K562 (cell line): ENCODE data around the gene STAT4. TPM values are rescaled to one million over a fixed set of nuclear protein-coding genes. Genes with fewer than 3 reads are reported as not detected.

Experiments used
- ATF7 ChIP-seq: fragments of 450-650 bp; IDR thresholded peaks from 2 replicates; pipeline ENCODE4 v1.7.1; 2014; ENCODE audit warnings: mild to moderate bottlenecking, moderate library complexity
- C11orf30 ChIP-seq: fragments of 450-650 bp; IDR thresholded peaks from 2 replicates; pipeline ENCODE4 v1.6.1; 2016; ENCODE audit warnings: low read depth, mild to moderate bottlenecking
- ERF ChIP-seq: fragments of 450-650 bp; formaldehyde crosslinking; IDR thresholded peaks from 2 replicates; pipeline ENCODE4 v1.4.0; 2020; ENCODE audit warnings: mild to moderate bottlenecking, mixed read lengths
- FOXJ3 ChIP-seq: sonication (generic); formaldehyde crosslinking; IDR thresholded peaks from 2 replicates; pipeline ENCODE4 v1.4.0; 2020; ENCODE audit warnings: mild to moderate bottlenecking, missing genetic modification reagents
- HDAC1 ChIP-seq, 2 experiments: fragments of 450-650 bp; IDR thresholded peaks; 2 replicates each; pipeline ENCODE4 v1.6.1; 2016 to 2017; ENCODE audit warnings: inconsistent platforms in 1 of 2, mild to moderate bottlenecking in 1 of 2, moderate library complexity in 1 of 2
- HINFP ChIP-seq: fragments of 450-650 bp; conservative IDR thresholded peaks from 2 replicates; pipeline ENCODE4 v1.6.1; 2016; ENCODE audit warnings: missing genetic modification characterization, low read depth, mild to moderate bottlenecking, control low read depth, missing compliant biosample characterization
- HMGXB4 ChIP-seq: sonication (generic); formaldehyde crosslinking; IDR thresholded peaks from 2 replicates; pipeline ENCODE4 v1.8.1; 2023; ENCODE audit warnings: mild to moderate bottlenecking, missing genetic modification reagents
- IFI16 ChIP-seq: fragments of 250-450 bp; sonication (Bioruptor Pico); IDR thresholded peaks from 2 replicates; pipeline ENCODE4 v2.1.2; 2022; ENCODE audit warnings: mild to moderate bottlenecking, inconsistent platforms
- KHSRP ChIP-seq: fragments of 450-650 bp; IDR thresholded peaks from 2 replicates; pipeline ENCODE4 v1.6.1; 2017
- NFRKB ChIP-seq: fragments of 450-650 bp; IDR thresholded peaks from 2 replicates; pipeline ENCODE4 v1.6.1; 2016; ENCODE audit warnings: low read depth
- RREB1 ChIP-seq: fragments of 250-450 bp; sonication (Bioruptor Pico); IDR thresholded peaks from 2 replicates; pipeline ENCODE4 v1.4.0; 2020
- XRCC4 ChIP-seq: IDR thresholded peaks from one replicate; pipeline ENCODE4 v1.6.1; 2011; ENCODE audit not compliant: insufficient read depth, insufficient read length; ENCODE audit errors: extremely low read depth
- ZNF143 ChIP-seq: sonication (generic); formaldehyde crosslinking; IDR thresholded peaks from 2 replicates; pipeline ENCODE4 v1.9.0; 2022; ENCODE audit warnings: mild to moderate bottlenecking, missing genetic modification reagents
- ZNF431 ChIP-seq: sonication (generic); formaldehyde crosslinking; IDR thresholded peaks from 2 replicates; pipeline ENCODE4 v1.8.0; 2022; ENCODE audit warnings: mild to moderate bottlenecking, missing genetic modification reagents
- ZNF764 ChIP-seq: fragments of 250-450 bp; sonication (Bioruptor Pico); IDR thresholded peaks from 2 replicates; pipeline ENCODE4 v1.4.0; 2020; ENCODE audit warnings: low read depth, mild to moderate bottlenecking, moderate library complexity
- ZSCAN32 ChIP-seq: fragments of 450-650 bp; formaldehyde crosslinking; IDR thresholded peaks from 2 replicates; pipeline ENCODE4 v1.4.0; 2020; ENCODE audit warnings: mild to moderate bottlenecking, moderate library complexity
- polyA plus RNA-seq, 8 experiments: library from polyadenylated mRNA; depleted of rRNA in 4 of 8; stranded (reverse) in 5 of 8; unstranded in 3 of 8; fragments of >200 nt; fragmentation: Nextera tagmentation in 2 of 8; fragmentation: Illumina TruSeq in 1 of 8; extraction: Ambion mirVana in 2 of 8; extraction: Trizol in 1 of 8; gene quantifications; 2 replicates each; pipeline versions ENCODE4 v1.2.1 to v1.2.3, GENCODE V29; 2011 to 2014; ENCODE audit warnings: inconsistent platforms in 1 of 8, missing spikeins in 1 of 8
- total RNA-seq, 7 experiments: library from RNA; depleted of rRNA in 6 of 7; stranded (reverse); fragments of >200 nt in 6 of 7; fragmentation: Illumina TruSeq in 2 of 7; extraction: Trizol in 2 of 7; gene quantifications; 2 replicates each; pipeline versions ENCODE4 v1.2.1 to v1.2.3, GENCODE V29; 2011 to 2021; ENCODE audit warnings: low replicate concordance in 1 of 7
- TF ChIP-seq, protein P1 (sequence below): fragments of 450-650 bp; IDR thresholded peaks from 2 replicates; pipeline ENCODE4 v1.6.1; 2016; ENCODE audit warnings: antibody characterized with exemption
- TF ChIP-seq, protein P2 (sequence below): fragments of 450-650 bp; conservative IDR thresholded peaks from 2 replicates; pipeline ENCODE4 v1.6.1; 2016; ENCODE audit warnings: missing genetic modification characterization, low read depth, mild to moderate bottlenecking, missing compliant biosample characterization, moderate library complexity

The STAT4 gene
- total and polyA plus RNA-seq, 9 of the 15 experiments (the other 6 are each of a cell fraction or from before 2014, with no cell fraction given) = 0.01 to 0.06 (median 0.03) TPM; not detected in 6

DNA sequence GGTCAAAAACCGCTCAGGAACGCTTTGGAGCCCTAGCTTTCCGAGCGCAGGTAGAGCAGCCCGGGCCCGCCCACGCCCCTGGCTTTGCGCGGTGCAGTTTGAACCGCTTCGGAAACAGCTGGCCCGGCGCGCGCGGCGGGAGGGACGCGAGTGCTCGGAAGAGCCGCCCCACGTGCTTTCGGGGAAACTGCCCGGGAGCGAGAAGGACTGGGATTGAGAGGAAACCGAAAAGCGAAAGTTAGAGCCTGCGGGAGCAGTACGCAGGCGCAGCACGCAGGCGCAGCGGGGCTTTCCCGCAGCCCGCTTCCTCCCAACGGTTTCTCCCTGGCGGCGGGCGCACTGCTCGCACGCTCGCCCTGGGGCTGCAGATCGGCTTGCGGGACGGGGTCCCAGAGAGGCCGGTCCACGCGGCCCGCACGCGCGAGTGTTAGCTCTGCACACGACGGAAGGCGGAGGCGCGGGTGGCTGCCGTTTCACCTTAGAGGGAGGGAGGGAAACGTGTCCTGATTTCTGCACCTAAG, 130.5 kb downstream of the STAT4 start (continued):
- TF ChIP-seq XRCC4 = no peak
- TF ChIP-seq HDAC1 (IDR thresholded peaks at IDR 0.05) = peak in 1 of 2 experiments; percentile 98; a peak in 3 of 4 replicates
- TF ChIP-seq HINFP (tag) = no peak
- TF ChIP-seq NFRKB = no peak; the same call in 1 of the 2 replicates
- TF ChIP-seq, protein P1, sequence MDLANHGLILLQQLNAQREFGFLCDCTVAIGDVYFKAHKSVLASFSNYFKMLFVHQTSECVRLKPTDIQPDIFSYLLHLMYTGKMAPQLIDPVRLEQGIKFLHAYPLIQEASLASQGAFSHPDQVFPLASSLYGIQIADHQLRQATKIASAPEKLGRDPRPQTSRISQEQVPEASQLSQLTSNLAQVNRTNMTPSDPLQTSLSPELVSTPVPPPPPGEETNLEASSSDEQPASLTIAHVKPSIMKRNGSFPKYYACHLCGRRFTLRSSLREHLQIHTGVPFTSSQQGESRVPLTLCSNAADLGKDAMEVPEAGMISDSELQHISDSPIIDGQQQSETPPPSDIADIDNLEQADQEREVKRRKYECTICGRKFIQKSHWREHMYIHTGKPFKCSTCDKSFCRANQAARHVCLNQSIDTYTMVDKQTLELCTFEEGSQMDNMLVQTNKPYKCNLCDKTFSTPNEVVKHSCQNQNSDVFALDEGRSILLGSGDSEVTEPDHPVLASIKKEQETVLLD = peak; percentile 92
- TF ChIP-seq IFI16 (CRISPR knock-in tag) = no peak
- TF ChIP-seq FOXJ3 (CRISPR knock-in tag) = no peak
- TF ChIP-seq ZNF143 (CRISPR knock-in tag) = 0 out of 2 replicates have a peak, but pooled peaks have one; percentile 43
- TF ChIP-seq ZNF764 (CRISPR knock-in tag) = no peak
- TF ChIP-seq RREB1 (CRISPR knock-in tag) = 0 out of 2 replicates have a peak, but pooled peaks have one; percentile 10
- TF ChIP-seq, protein P2, sequence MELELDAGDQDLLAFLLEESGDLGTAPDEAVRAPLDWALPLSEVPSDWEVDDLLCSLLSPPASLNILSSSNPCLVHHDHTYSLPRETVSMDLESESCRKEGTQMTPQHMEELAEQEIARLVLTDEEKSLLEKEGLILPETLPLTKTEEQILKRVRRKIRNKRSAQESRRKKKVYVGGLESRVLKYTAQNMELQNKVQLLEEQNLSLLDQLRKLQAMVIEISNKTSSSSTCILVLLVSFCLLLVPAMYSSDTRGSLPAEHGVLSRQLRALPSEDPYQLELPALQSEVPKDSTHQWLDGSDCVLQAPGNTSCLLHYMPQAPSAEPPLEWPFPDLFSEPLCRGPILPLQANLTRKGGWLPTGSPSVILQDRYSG (tag) = no peak
- TF ChIP-seq KHSRP = no peak
- peak; percentile 91 for TF ChIP-seq ZNF431 (CRISPR knock-in tag)
- TF ChIP-seq ERF (CRISPR knock-in tag) = no peak
- TF ChIP-seq C11orf30 = no peak; the same call in 1 of the 2 replicates
- peak; percentile 79 for TF ChIP-seq ATF7
- TF ChIP-seq HMGXB4 (CRISPR knock-in tag) = no peak
- no peak for TF ChIP-seq ZSCAN32 (CRISPR knock-in tag)
